Fibroblast of pulmonary artery (primary cell): ENCODE results near the gene AK1.
A peak's percentile ranks its signal among the peaks of the same experiment; 100 is the strongest.

Experiments used
- DNase-seq: peaks from one replicate; pipeline ENCODE4 v3.0.0-alpha.2; 2010; ENCODE audit warnings: low read depth
- H3K4me3 ChIP-seq: replicated peaks from 2 replicates; pipeline ENCODE4 v1.5.1; 2011; ENCODE audit warnings: low read depth, mild to moderate bottlenecking, control low read depth, low read length, moderate library complexity
- TF ChIP-seq, protein P1 (sequence below): IDR thresholded peaks from 2 replicates; pipeline ENCODE4 v1.5.1; 2011; ENCODE audit warnings: mild to moderate bottlenecking, control low read depth, low read length, inconsistent platforms; ENCODE audit errors: missing control alignments

Gene AK1

DNA sequence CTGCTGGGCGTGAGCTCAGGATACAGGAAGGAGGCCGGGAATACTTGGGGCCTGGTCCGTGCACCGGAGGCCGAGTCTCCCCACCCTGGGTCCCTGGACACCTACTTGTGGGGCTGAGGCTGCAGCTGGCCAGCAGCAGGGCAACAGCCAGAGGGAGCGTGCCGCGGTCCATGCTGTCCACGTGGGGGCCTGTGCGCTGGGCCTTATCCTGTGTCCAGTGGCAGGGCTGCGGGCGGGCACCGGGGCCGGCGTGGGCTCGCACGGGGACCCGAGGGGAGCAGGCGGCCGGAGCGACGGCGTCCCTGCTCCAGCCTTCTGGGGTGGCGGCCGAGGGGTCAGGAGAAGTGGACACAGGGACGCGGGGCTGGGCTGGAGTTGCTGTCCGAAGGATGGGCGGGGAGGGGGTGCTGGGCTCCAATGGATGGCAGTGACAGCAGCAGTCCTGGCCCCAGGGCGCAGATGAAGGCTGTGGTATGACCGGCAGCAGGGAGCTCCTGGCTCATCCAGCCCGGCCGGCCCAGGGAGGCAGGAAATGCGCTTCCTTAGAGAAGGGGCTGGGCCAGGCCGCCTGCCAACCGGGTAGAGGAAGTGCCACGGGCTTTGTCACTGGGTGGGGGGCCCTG, 23.2 kb downstream of the AK1 start, which contains the start of gene ENG:
TSS of gene ENG (minus strand) at position 475 of the 623 bp plus-strand sequence. CDS start at position 172, 303 bp downstream.
- DNase-seq: peak; percentile 65
- peak within 1 kb of the TSS; percentile 73 for H3K4me3 ChIP-seq
- TF ChIP-seq, protein P1, sequence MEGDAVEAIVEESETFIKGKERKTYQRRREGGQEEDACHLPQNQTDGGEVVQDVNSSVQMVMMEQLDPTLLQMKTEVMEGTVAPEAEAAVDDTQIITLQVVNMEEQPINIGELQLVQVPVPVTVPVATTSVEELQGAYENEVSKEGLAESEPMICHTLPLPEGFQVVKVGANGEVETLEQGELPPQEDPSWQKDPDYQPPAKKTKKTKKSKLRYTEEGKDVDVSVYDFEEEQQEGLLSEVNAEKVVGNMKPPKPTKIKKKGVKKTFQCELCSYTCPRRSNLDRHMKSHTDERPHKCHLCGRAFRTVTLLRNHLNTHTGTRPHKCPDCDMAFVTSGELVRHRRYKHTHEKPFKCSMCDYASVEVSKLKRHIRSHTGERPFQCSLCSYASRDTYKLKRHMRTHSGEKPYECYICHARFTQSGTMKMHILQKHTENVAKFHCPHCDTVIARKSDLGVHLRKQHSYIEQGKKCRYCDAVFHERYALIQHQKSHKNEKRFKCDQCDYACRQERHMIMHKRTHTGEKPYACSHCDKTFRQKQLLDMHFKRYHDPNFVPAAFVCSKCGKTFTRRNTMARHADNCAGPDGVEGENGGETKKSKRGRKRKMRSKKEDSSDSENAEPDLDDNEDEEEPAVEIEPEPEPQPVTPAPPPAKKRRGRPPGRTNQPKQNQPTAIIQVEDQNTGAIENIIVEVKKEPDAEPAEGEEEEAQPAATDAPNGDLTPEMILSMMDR: no peak

DNA sequence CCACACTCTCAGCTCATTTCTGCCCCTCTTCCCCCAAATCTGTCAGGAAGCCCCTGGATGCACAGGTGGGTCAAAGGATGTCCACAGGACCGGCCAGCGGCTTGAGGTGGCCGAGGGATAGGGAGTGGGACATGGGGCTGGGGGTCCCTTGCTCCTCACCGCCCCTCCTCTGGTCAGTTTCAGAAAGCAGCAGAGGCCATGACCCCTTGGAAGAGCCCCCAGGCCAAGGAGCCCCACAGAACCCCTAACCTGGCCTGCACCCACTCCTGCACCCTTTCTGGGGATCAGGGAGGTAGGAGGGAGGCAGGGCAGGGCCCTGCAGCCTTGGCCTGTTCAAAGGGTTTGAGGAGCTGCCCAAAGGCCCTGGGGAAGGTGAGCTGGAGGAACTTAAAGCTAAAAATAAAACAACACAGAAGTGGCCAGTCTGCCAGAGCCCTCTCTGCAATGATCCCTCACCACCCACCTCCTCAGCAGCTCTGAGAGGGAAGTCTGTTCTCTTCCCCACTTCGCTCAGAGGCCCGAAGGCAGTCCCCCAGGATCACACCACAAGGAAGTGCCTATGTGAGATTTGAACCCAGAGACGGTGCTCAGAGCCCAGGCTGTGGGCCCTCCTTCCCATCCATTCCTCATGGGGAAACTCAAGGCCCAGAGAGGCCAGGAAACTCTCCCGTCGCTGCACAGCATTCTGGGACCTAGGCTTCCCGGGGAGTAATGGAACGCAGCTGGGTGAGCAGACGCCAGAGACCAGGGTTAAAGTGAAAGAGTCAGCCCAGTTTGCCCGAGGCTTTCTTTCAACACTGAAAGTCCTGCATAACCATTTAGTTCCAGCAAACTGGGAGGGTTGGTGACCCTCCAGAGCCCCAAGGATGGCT, 23.9 kb downstream of the AK1 start:
- TF ChIP-seq, protein P1: no peak
- no peak for DNase-seq
- H3K4me3 ChIP-seq: peak overlapping the region; percentile 73

DNA sequence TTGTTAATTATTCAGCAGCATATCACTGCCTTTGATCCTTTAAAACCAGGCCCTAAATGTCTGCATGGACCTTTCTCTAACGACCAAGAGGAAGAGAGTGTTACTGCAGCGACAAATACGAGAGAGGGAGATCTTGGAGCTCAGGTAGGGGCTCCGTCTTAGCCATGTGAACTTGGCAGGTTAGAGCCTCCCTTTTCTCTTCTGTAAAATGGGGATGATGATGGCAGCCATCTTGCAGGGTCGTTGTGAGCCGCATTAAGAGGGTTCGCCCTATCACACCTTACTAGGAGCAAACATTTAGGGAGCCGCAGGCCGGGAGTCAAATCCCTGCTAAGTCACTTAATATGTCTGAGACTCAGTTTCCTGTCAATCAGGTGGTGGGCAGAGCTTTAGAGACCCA, 24.6 kb downstream of the AK1 start:
- H3K4me3 ChIP-seq: peak overlapping the region; percentile 73
- DNase-seq: no peak
- TF ChIP-seq, protein P1: no peak

DNA sequence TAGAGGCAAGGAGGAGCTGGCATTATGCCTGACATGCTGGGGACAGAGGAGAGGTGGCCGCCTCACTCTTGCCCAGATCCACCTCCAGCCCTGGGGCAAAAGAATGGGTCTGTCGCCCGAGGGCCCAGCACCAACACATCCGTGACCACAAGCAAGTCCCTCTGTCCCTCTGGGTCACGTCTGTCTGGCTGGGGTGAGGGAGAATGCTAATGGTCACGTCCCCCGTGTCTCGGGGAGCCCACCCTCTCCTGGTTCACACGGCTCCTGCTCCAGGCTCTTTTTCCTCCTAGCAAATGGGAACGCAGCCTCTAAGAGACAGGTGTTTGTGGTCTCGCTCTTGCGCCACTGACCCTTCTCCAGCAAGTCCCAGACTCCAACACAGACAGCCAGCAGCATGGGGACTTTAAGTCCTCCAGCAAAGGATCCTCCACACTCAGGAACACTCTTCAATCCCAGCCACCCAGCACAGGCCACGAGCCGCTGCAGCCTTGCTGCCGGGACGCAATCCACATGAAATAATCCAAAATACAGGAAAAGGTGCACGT, 27.1 kb downstream of the AK1 start:
- DNase-seq: no peak
- H3K4me3 ChIP-seq: no peak overlapping the region
- TF ChIP-seq, protein P1: no peak

DNA sequence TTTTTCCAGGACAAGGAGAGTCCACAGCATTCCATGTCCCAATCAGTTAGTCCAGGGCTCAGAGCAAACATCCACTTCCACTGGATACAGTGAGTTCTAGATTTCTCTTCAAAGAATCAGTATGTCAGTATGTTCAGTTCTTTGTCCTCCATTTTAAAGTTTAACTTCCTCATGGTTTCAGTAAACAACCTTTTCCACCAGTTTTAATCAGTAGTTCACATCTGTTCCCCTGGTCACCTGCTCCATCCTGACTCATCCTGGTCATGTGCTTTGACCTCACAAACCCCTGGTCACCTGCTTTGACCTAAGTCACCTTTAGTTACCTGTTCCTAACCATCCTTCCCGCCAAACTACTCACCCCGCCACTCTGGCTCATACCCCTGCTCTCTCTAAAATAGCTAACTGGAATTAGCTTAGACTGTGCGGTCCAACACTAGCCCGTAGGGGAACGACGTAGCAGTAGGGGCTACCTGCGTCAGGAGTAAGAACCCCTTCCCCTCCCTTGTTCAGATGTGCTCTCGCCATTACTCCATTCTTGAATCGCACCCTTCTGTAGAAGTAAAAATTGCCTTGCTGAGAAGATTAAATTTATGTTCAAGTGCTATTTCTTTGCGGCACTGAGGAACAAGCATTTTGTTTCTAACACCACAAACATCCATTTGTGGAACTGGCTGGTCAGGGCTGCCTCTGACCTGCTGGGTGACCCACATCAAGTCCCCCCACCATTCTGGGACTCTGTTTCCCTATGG, 28.5 kb downstream of the AK1 start:
- TF ChIP-seq, protein P1: no peak
- no peak for DNase-seq
- H3K4me3 ChIP-seq: no peak overlapping the region

DNA sequence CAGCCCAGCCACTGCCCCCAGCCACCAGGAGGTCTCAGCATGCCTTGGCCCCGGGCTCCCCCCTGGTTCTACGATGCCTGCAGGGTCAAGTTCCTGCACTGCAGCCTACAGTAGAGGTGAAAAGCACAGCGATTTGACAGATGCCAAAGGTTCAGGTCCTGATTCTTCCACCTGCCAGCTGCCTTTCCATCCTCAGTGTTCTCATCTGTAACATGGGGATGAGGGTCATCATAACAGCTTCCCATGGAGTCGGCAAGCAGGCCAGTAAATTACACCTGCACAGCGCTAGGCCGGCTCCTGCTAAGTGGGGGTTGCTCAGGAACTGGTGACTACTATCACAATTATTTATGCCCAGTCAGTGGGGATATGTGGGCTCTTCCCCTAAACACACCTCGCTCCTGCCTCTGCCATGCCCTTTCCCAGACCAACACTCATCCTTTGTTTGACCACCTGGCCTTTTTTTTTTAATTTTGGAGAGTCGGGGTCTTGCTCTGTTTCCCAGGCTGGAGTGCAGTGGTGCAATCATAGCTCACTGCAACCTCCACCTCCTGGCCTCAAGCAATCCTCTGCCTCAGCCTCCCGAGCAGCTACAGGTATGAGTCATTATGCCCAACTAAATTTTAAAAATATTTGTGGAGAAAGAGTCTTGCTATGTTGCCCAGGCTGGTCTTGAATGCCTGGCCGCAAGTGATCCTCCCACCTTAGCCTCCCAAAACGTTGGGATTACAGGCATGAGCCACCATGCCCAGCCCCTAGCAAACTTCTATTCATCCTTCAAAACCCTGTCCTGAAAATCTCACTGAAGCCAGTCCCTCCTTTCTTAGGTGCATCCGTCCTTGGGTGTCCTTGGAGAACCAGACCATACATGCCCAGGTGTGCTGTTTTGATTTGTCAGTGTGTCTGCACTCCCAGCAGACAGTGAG, 29.4 kb downstream of the AK1 start:
- DNase-seq: no peak
- TF ChIP-seq, protein P1: no peak
- H3K4me3 ChIP-seq: no peak overlapping the region
